ENCODE results near the gene PIP4K2B.

DNA sequence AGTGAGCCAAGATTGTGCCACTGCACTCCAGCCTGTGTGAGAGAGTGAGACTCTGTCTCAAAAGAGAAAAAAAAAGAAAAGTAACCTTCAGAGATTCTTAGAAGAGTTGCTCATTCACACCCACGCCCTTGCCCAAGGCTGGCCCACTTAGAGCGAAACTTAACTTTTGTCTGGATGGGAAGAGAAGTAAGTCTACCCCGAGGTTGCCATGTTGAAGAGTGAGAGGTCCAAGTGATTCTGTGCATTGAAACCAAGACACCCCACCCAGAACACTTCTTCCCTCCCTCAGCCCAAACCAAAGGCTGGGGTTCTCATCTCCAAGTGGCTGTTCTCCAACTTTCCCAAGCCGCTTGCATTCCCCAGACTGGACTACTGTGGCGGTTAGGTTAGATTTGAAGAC, 71.6 kb downstream of the PIP4K2B start:
- TF ChIP-seq, protein P1, sequence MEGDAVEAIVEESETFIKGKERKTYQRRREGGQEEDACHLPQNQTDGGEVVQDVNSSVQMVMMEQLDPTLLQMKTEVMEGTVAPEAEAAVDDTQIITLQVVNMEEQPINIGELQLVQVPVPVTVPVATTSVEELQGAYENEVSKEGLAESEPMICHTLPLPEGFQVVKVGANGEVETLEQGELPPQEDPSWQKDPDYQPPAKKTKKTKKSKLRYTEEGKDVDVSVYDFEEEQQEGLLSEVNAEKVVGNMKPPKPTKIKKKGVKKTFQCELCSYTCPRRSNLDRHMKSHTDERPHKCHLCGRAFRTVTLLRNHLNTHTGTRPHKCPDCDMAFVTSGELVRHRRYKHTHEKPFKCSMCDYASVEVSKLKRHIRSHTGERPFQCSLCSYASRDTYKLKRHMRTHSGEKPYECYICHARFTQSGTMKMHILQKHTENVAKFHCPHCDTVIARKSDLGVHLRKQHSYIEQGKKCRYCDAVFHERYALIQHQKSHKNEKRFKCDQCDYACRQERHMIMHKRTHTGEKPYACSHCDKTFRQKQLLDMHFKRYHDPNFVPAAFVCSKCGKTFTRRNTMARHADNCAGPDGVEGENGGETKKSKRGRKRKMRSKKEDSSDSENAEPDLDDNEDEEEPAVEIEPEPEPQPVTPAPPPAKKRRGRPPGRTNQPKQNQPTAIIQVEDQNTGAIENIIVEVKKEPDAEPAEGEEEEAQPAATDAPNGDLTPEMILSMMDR (IDR thresholded peaks at IDR 0.05): no peak
- no peak for TF ChIP-seq EP300 (IDR thresholded peaks at IDR 0.05)
- TF ChIP-seq POLR2A (IDR thresholded peaks at IDR 0.05): no peak
